ENCODE results near the gene B3GNT9. TPM values are rescaled to one million over a fixed set of nuclear protein-coding genes. Genes with fewer than 3 reads are reported as not detected.

B3GNT9 gene
- total and polyA plus RNA-seq, 2 of the 8 experiments (the other 6 are each of a cell fraction or from before 2014, with no cell fraction given), result 3.5 to 9.0 TPM

GRCh38 chr16:67166110-67166547 lies 15.3 kb upstream of the B3GNT9 start:
- Histone ChIP-seq H2BK12ac (ENCODE audit: low read depth, low read length) (no peak overlapping the region), H2BK15ac (ENCODE audit: low read length) (peak overlapping the region; percentile 72; the same call in 1 of the 2 replicates), H3K27ac (ENCODE audit: low read depth, low read length) (no peak overlapping the region), H3K14ac (ENCODE audit: insufficient read length) (no peak overlapping the region), H2AFZ (ENCODE audit: low read length) (no peak overlapping the region), H3K36me3 (ENCODE audit: control insufficient read depth in 2 of 4, insufficient read depth in 4 of 4, low read length in 3 of 4) (peaks cover 0 to 14% (median 0%) of the 10 kb centered on the region in 4 experiments; a peak in 1 of 8 replicates), H2BK120ac (replicated peaks; ENCODE audit: low read depth, low read length) (no peak overlapping the region), H4K5ac (ENCODE audit: insufficient read length, low read depth, low read length) (no peak overlapping the region), H3K9ac (replicated peaks in 1 of 4; ENCODE audit: extremely low read depth in 1 of 4, low read depth in 3 of 4, low read length in 3 of 4) (no peak overlapping the region), H4K8ac (ENCODE audit: extremely low read depth, insufficient read depth, low read length) (peak overlapping the region; percentile 83), H3K56ac (replicated peaks; ENCODE audit: insufficient read length, low read depth, low read length) (no peak overlapping the region), H3K79me2 (ENCODE audit: control insufficient read depth in 1 of 2, insufficient read depth in 2 of 2, low read length in 2 of 2) (no peaks in the 10 kb centered on the region), H3K23ac (ENCODE audit: insufficient read length) (no peak overlapping the region), H3K27me3 (replicated peaks in 1 of 4; ENCODE audit: control insufficient read depth in 3 of 4, extremely low read depth in 1 of 4, insufficient read depth in 3 of 4, low read length in 3 of 4) (peaks cover 85 to 98% (median 97%) of the 10 kb centered on the region in 4 experiments), H2BK20ac (ENCODE audit: low read length) (no peak overlapping the region), H2AK5ac (ENCODE audit: low read depth, low read length) (no peak overlapping the region), H3K4me2 (ENCODE audit: insufficient read depth in 1 of 2, low read depth in 2 of 2, low read length in 2 of 2) (peak overlapping the region; percentile 71 to 82), H3K4me1 (replicated peaks in 1 of 4; ENCODE audit: control insufficient read depth in 3 of 4, insufficient read depth in 4 of 4, low read length in 3 of 4) (peaks cover 0 to 46% (median 37%) of the 10 kb centered on the region in 4 experiments; a peak in 6 of 7 replicates), H3K9me3 (ENCODE audit: insufficient read depth in 2 of 2, low read depth in 1 of 2, low read length in 1 of 2) (no peaks in the 10 kb centered on the region), H3K18ac (ENCODE audit: extremely low read depth, low read length) (no peak overlapping the region), H3K23me2 (ENCODE audit: low read depth, low read length) (peaks cover 16% of the 10 kb centered on the region), H3K4me3 (ENCODE audit: extremely low read depth in 1 of 4, insufficient read depth in 2 of 4, low read depth in 3 of 4, low read length in 4 of 4) (peak overlapping the region in 1 of 4 experiments; percentile 55; a peak in 2 of 8 replicates), H2BK5ac (ENCODE audit: low read depth, low read length) (no peak overlapping the region), H4K20me1 (replicated peaks in 1 of 2; ENCODE audit: control insufficient read depth in 1 of 2, insufficient read depth in 2 of 2, low read length in 2 of 2) (peaks cover 2 to 27% of the 10 kb centered on the region in 2 experiments), H4K91ac (replicated peaks; ENCODE audit: insufficient read length, low read length) (no peak overlapping the region), H3K79me1 (ENCODE audit: low read depth, low read length) (peaks cover 2% of the 10 kb centered on the region; the same call in 1 of the 2 replicates), H3K4ac (replicated peaks; ENCODE audit: insufficient read length, low read depth, low read length) (no peak overlapping the region)
- CTCF ChIA-PET (ENCODE audit: partially characterized antibody), result interaction anchor here (0.5 to 19.3 kb wide), 5 partner anchors 9 to 1904 kb away, joined by 3 to 291 read pairs (median 3); partner anchors contain the start of genes B3GNT9, FBXL8 and TRADD
- DNase-seq (ENCODE audit: low read depth in 1 of 2, low spot score in 2 of 2), result no peak
- TF ChIP-seq EGR1 (IDR thresholded peaks at IDR 0.05; ENCODE audit: borderline replicate concordance, low read depth, low read length) (no peak), BRCA1 (IDR thresholded peaks at IDR 0.05; ENCODE audit: low read depth, low read length) (no peak), CHD1 (IDR thresholded peaks at IDR 0.05; ENCODE audit: low read depth, low read length) (no peak), EZH2 (IDR thresholded peaks at IDR 0.05; ENCODE audit: low read depth, low read length, severe bottlenecking) (peak; percentile 9)
- TF ChIP-seq, protein P1, sequence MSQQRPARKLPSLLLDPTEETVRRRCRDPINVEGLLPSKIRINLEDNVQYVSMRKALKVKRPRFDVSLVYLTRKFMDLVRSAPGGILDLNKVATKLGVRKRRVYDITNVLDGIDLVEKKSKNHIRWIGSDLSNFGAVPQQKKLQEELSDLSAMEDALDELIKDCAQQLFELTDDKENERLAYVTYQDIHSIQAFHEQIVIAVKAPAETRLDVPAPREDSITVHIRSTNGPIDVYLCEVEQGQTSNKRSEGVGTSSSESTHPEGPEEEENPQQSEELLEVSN (IDR thresholded peaks at IDR 0.05), result no peak
- no peak for FAIRE-seq
- POLR2A ChIA-PET (ENCODE audit: partially characterized antibody), result interaction anchor here (0.6 to 7.9 kb wide), 4 partner anchors 10 to 31 kb away, joined by 3 to 59 read pairs (median 4); no protein-coding TSS in a partner anchor
- 8% methylated on average over 14 of the region's 18 CpGs; no CpG with 5 or more reads in 1 of the 2 experiments for WGBS, 2 experiments (ENCODE audit: extremely low coverage in 1 of 2, insufficient coverage in 1 of 2, insufficient read length in 1 of 2, insufficient replicate concordance in 2 of 2, low coverage in 1 of 2, low lambda C conversion rate in 2 of 2, missing lambda C conversion rate in 1 of 2)
